Neural cell (in vitro differentiated cells): ENCODE data around the gene NOLC1.

Experiments
- CTCF ChIP-seq: fragments of 450-650 bp; IDR thresholded peaks from 2 replicates; pipeline ENCODE4 v1.5.1; 2014; ENCODE audit warnings: antibody characterized with exemption, mild to moderate bottlenecking, moderate library complexity; ENCODE audit not compliant: poor library complexity, severe bottlenecking
- EZH2 ChIP-seq: fragments of 200-600, 300-800 bp; shearing (Covaris generic), sonication (generic); IDR thresholded peaks from 2 replicates; pipeline ENCODE4 v1.6.1; 2014; ENCODE audit warnings: antibody characterized with exemption, low read length, borderline replicate concordance, mild to moderate bottlenecking; ENCODE audit not compliant: insufficient read depth, poor library complexity, severe bottlenecking
- REST ChIP-seq: IDR thresholded peaks from 2 replicates; pipeline ENCODE4 v1.6.1; 2012; ENCODE audit warnings: borderline replicate concordance
- TAF1 ChIP-seq: IDR thresholded peaks from 2 replicates; pipeline ENCODE4 v1.6.1; 2012; ENCODE audit warnings: low read depth

GRCh38 chr10:102188298-102188940, 36.2 kb downstream of the NOLC1 start:
- no peak for TF ChIP-seq EZH2
- no peak for TF ChIP-seq REST
- TF ChIP-seq CTCF: no peak
- TF ChIP-seq TAF1: no peak
